ENCODE measurements around the gene TCTN3. TPM values are rescaled to one million over a fixed set of nuclear protein-coding genes. Genes with fewer than 3 reads are reported as not detected.
A peak's percentile ranks its signal among the peaks of the same experiment; 100 is the strongest.

TCTN3 gene
- total and polyA plus RNA-seq, 2 of the 13 experiments (the other 11 are each of a cell fraction or from before 2014, with no cell fraction given), result 53.3 to 60.0 TPM

GRCh38 chr10:95635319-95635733 is 58.4 kb downstream of the TCTN3 start (continued):
- TF ChIP-seq, protein P1, sequence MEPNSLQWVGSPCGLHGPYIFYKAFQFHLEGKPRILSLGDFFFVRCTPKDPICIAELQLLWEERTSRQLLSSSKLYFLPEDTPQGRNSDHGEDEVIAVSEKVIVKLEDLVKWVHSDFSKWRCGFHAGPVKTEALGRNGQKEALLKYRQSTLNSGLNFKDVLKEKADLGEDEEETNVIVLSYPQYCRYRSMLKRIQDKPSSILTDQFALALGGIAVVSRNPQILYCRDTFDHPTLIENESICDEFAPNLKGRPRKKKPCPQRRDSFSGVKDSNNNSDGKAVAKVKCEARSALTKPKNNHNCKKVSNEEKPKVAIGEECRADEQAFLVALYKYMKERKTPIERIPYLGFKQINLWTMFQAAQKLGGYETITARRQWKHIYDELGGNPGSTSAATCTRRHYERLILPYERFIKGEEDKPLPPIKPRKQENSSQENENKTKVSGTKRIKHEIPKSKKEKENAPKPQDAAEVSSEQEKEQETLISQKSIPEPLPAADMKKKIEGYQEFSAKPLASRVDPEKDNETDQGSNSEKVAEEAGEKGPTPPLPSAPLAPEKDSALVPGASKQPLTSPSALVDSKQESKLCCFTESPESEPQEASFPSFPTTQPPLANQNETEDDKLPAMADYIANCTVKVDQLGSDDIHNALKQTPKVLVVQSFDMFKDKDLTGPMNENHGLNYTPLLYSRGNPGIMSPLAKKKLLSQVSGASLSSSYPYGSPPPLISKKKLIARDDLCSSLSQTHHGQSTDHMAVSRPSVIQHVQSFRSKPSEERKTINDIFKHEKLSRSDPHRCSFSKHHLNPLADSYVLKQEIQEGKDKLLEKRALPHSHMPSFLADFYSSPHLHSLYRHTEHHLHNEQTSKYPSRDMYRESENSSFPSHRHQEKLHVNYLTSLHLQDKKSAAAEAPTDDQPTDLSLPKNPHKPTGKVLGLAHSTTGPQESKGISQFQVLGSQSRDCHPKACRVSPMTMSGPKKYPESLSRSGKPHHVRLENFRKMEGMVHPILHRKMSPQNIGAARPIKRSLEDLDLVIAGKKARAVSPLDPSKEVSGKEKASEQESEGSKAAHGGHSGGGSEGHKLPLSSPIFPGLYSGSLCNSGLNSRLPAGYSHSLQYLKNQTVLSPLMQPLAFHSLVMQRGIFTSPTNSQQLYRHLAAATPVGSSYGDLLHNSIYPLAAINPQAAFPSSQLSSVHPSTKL (CRISPR knock-in tag; IDR thresholded peaks at IDR 0.05), result peak; percentile 94
- no peak for TF ChIP-seq ZNF670 (CRISPR knock-in tag; IDR thresholded peaks at IDR 0.05; ENCODE audit: borderline replicate concordance)
- no peak for TF ChIP-seq ZNF616 (CRISPR knock-in tag; IDR thresholded peaks at IDR 0.05; ENCODE audit: low read depth)
- no peak for TF ChIP-seq ZNF354B (CRISPR knock-in tag; IDR thresholded peaks at IDR 0.05)
- TF ChIP-seq PHF21A (CRISPR knock-in tag; IDR thresholded peaks at IDR 0.05), result peak; percentile 92
- no peak for TF ChIP-seq MAFK (conservative IDR thresholded peaks at IDR 0.05 in 1 of 2, IDR thresholded peaks at IDR 0.05 in 1 of 2; ENCODE audit: low read length in 2 of 2)
- no peak for TF ChIP-seq ZNF136 (CRISPR knock-in tag; IDR thresholded peaks at IDR 0.05; ENCODE audit: low read depth)
- TF ChIP-seq ZNF660 (CRISPR knock-in tag; IDR thresholded peaks at IDR 0.05; ENCODE audit: borderline replicate concordance, low read depth), result no peak
- TF ChIP-seq KLF9 (CRISPR knock-in tag; IDR thresholded peaks at IDR 0.05; ENCODE audit: low read depth), result no peak
- TF ChIP-seq AHDC1 (CRISPR knock-in tag; IDR thresholded peaks at IDR 0.05; ENCODE audit: borderline replicate concordance), result peak; percentile 69; the same call in 1 of the 2 replicates
- no peak for TF ChIP-seq ZNF256 (CRISPR knock-in tag; conservative IDR thresholded peaks at IDR 0.05)
- TF ChIP-seq ZC3H4 (CRISPR knock-in tag; IDR thresholded peaks at IDR 0.05; ENCODE audit: borderline replicate concordance), result no peak
- 0 out of 2 replicates have a peak, but pooled peaks have one; percentile 35 for TF ChIP-seq RORA (CRISPR knock-in tag; IDR thresholded peaks at IDR 0.05)
- TF ChIP-seq, protein P2, sequence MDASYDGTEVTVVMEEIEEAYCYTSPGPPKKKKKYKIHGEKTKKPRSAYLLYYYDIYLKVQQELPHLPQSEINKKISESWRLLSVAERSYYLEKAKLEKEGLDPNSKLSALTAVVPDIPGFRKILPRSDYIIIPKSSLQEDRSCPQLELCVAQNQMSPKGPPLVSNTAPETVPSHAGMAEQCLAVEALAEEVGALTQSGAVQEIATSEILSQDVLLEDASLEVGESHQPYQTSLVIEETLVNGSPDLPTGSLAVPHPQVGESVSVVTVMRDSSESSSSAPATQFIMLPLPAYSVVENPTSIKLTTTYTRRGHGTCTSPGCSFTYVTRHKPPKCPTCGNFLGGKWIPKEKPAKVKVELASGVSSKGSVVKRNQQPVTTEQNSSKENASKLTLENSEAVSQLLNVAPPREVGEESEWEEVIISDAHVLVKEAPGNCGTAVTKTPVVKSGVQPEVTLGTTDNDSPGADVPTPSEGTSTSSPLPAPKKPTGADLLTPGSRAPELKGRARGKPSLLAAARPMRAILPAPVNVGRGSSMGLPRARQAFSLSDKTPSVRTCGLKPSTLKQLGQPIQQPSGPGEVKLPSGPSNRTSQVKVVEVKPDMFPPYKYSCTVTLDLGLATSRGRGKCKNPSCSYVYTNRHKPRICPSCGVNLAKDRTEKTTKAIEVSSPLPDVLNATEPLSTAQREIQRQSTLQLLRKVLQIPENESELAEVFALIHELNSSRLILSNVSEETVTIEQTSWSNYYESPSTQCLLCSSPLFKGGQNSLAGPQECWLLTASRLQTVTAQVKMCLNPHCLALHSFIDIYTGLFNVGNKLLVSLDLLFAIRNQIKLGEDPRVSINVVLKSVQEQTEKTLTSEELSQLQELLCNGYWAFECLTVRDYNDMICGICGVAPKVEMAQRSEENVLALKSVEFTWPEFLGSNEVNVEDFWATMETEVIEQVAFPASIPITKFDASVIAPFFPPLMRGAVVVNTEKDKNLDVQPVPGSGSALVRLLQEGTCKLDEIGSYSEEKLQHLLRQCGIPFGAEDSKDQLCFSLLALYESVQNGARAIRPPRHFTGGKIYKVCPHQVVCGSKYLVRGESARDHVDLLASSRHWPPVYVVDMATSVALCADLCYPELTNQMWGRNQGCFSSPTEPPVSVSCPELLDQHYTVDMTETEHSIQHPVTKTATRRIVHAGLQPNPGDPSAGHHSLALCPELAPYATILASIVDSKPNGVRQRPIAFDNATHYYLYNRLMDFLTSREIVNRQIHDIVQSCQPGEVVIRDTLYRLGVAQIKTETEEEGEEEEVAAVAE (CRISPR knock-in tag; IDR thresholded peaks at IDR 0.05; ENCODE audit: borderline replicate concordance), result no peak
- no peak for TF ChIP-seq ZNF20 (CRISPR knock-in tag; IDR thresholded peaks at IDR 0.05)
- no peak for TF ChIP-seq MZF1 (CRISPR knock-in tag; IDR thresholded peaks at IDR 0.05; ENCODE audit: borderline replicate concordance)
- no peak for TF ChIP-seq SP5 (CRISPR knock-in tag; IDR thresholded peaks at IDR 0.05; ENCODE audit: borderline replicate concordance, low read depth)

Data from HepG2 (cell line).